HG02623 (cell line): ENCODE data around the gene STXBP3.
"Not testable (repeated sequence)": the region's sequence is repeated elsewhere in the genome, so short reads cannot be mapped to it uniquely, and the experiment has no call there.

Experiments
- ATAC-seq: cut with Tn5 transposase; IDR thresholded peaks from one replicate; pipeline ENCODE4 v1.9.1; 2021; ENCODE audit warnings: moderate library complexity; ENCODE audit not compliant: unreplicated experiment

The STXBP3 gene

GRCh38 chr1:108746382-108747170, at the start of gene STXBP3:
STXBP3 (plus strand) TSS chr1:108746674; CDS start chr1:108746738, 64 bp downstream.
- ATAC-seq: peak; percentile 86

- ATAC-seq: no peak
These were observed 46.8 kb upstream of the STXBP3 start for GRCh38 chr1:108699375-108700332.

- ATAC-seq: no peak
These were observed 45.2 kb upstream of the STXBP3 start for GRCh38 chr1:108701176-108701849.

GRCh38 chr1:108702109-108702508, 44.4 kb upstream of the STXBP3 start:
- not testable (repeated sequence) for ATAC-seq

- ATAC-seq: no peak
These were observed 42.5 kb upstream of the STXBP3 start for GRCh38 chr1:108703939-108704338.

- no peak for ATAC-seq
These were observed 42.0 kb upstream of the STXBP3 start for GRCh38 chr1:108704496-108704895.

- no peak for ATAC-seq
These were observed 39.8 kb upstream of the STXBP3 start for GRCh38 chr1:108706643-108707042.

- ATAC-seq: no peak
These were observed 37.5 kb upstream of the STXBP3 start for GRCh38 chr1:108708691-108709660.

- ATAC-seq: no peak
These were observed 33.8 kb upstream of the STXBP3 start, which contains the start of gene FNDC7 for GRCh38 chr1:108712606-108713150. FNDC7 (plus strand) TSS chr1:108712908; CDS start chr1:108712934, 26 bp downstream.

- no peak for ATAC-seq
These were observed 30.5 kb upstream of the STXBP3 start for GRCh38 chr1:108715932-108716331.

GRCh38 chr1:108716437-108717230, 29.8 kb upstream of the STXBP3 start:
- ATAC-seq: no peak

GRCh38 chr1:108717774-108718316, 28.6 kb upstream of the STXBP3 start:
- ATAC-seq: no peak

GRCh38 chr1:108718927-108719655, 27.4 kb upstream of the STXBP3 start:
- ATAC-seq: no peak

GRCh38 chr1:108719656-108720435, 26.6 kb upstream of the STXBP3 start:
- ATAC-seq: no peak

- ATAC-seq: no peak
These were observed 24.2 kb upstream of the STXBP3 start for GRCh38 chr1:108722292-108722691.

GRCh38 chr1:108725906-108726305, 20.6 kb upstream of the STXBP3 start:
- no peak for ATAC-seq

- ATAC-seq: no peak
These were observed 18.0 kb upstream of the STXBP3 start for GRCh38 chr1:108728327-108728923.
